Thyroid gland (tissue), 4 donors: Measurements from ENCODE around the gene PTPN22.

ENCODE experiments used
- POLR2A ChIP-seq, 2 donors: fragments of 450-650 bp; IDR thresholded peaks; one replicate each; pipeline ENCODE4 v1.6.1; 2017; ENCODE audit warnings: antibody characterized with exemption in 2 of 2, mild to moderate bottlenecking in 2 of 2, moderate library complexity in 1 of 2
- TF ChIP-seq, protein P1 (sequence below), 6 experiments: fragments of 200-600 bp in 3 of 6; fragments of 450-650 bp in 3 of 6; sonication (generic) in 3 of 6; IDR thresholded peaks; one replicate each; pipeline ENCODE4 v1.5.1; 2016 to 2019; ENCODE audit warnings: antibody characterized with exemption in 6 of 6, mild to moderate bottlenecking in 2 of 6, inconsistent platforms in 1 of 6, moderate library complexity in 1 of 6

DNA sequence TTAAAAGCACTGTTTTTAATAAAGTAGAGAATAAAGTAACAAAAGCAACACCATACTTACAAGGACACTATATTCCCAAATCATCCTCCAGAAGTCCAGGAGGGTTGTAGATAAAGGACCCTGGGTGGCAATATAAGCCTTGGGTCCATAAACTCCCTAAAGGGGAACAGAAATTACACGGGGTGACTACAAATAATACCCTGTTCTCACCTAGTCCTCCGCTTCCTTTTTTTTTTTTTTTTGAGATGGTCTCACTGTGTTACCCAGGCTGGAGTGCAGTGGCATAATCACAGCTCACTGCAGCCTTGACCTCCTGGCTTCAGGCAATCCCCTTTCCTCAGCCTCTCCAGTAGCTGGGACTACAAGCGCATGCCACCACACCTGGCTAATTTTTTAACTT lies 13.1 kb downstream of the PTPN22 start:
- TF ChIP-seq POLR2A (IDR thresholded peaks at IDR 0.05) = no peak
- TF ChIP-seq, protein P1, sequence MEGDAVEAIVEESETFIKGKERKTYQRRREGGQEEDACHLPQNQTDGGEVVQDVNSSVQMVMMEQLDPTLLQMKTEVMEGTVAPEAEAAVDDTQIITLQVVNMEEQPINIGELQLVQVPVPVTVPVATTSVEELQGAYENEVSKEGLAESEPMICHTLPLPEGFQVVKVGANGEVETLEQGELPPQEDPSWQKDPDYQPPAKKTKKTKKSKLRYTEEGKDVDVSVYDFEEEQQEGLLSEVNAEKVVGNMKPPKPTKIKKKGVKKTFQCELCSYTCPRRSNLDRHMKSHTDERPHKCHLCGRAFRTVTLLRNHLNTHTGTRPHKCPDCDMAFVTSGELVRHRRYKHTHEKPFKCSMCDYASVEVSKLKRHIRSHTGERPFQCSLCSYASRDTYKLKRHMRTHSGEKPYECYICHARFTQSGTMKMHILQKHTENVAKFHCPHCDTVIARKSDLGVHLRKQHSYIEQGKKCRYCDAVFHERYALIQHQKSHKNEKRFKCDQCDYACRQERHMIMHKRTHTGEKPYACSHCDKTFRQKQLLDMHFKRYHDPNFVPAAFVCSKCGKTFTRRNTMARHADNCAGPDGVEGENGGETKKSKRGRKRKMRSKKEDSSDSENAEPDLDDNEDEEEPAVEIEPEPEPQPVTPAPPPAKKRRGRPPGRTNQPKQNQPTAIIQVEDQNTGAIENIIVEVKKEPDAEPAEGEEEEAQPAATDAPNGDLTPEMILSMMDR (IDR thresholded peaks at IDR 0.05) = no peak
